GM23248 (cell line): ENCODE results near the gene PDHX. TPM values are rescaled to one million over a fixed set of nuclear protein-coding genes. Genes with fewer than 3 reads are reported as not detected.

Source experiments
- DNase-seq: peaks from one replicate; pipeline ENCODE4 v3.0.0-alpha.2; 2015
- H2AFZ ChIP-seq: fragments of 200-600 bp; sonication (generic); 2 replicates; pipeline ENCODE4 v1.6.1; 2016; ENCODE audit warnings: antibody characterized with exemption
- H3F3A ChIP-seq: fragments of 200-600 bp; sonication (generic); 2 replicates; pipeline ENCODE4 v1.6.1; 2016; ENCODE audit warnings: mild to moderate bottlenecking, antibody characterized with exemption, mixed run types; ENCODE audit not compliant: insufficient read depth
- H3K27ac ChIP-seq: fragments of 200-600 bp; sonication (generic); 2 replicates; pipeline ENCODE4 v1.5.1; 2016; ENCODE audit warnings: mild to moderate bottlenecking
- H3K27me3 ChIP-seq: fragments of 200-600 bp; sonication (generic); replicated peaks from 2 replicates; pipeline ENCODE4 v1.6.1; 2016; ENCODE audit warnings: mild to moderate bottlenecking; ENCODE audit not compliant: insufficient read depth
- H3K36me3 ChIP-seq: fragments of 200-600 bp; sonication (generic); 2 replicates; pipeline ENCODE4 v1.6.1; 2016; ENCODE audit warnings: low read depth, mild to moderate bottlenecking
- H3K4me1 ChIP-seq: fragments of 200-600 bp; sonication (generic); 2 replicates; pipeline ENCODE4 v1.6.1; 2016; ENCODE audit warnings: mild to moderate bottlenecking; ENCODE audit not compliant: insufficient read depth
- H3K4me2 ChIP-seq: fragments of 200-600 bp; sonication (generic); one replicate; pipeline ENCODE4 v1.6.1; 2016; ENCODE audit warnings: mild to moderate bottlenecking; ENCODE audit not compliant: unreplicated experiment
- H3K4me3 ChIP-seq: fragments of 200-600 bp; sonication (generic); 2 replicates; pipeline ENCODE4 v1.5.1; 2016; ENCODE audit warnings: mild to moderate bottlenecking
- H3K79me2 ChIP-seq: fragments of 200-600 bp; sonication (generic); 2 replicates; pipeline ENCODE4 v1.6.1; 2016; ENCODE audit warnings: mild to moderate bottlenecking; ENCODE audit not compliant: insufficient read depth
- H3K9ac ChIP-seq: fragments of 200-600 bp; sonication (generic); 2 replicates; pipeline ENCODE4 v1.6.1; 2016; ENCODE audit warnings: mild to moderate bottlenecking
- H3K9me2 ChIP-seq: fragments of 200-600 bp; sonication (generic); 2 replicates; pipeline ENCODE4 v1.6.1; 2016; ENCODE audit warnings: mixed run types, mild to moderate bottlenecking, moderate library complexity; ENCODE audit not compliant: insufficient read depth
- H3K9me3 ChIP-seq: fragments of 200-600 bp; sonication (generic); one replicate; pipeline ENCODE4 v1.6.1; 2017; ENCODE audit warnings: low read depth
- H4K20me1 ChIP-seq: fragments of 200-600 bp; sonication (generic); 2 replicates; pipeline ENCODE4 v1.6.0; 2016; ENCODE audit not compliant: insufficient read depth
- EZH2 ChIP-seq: fragments of 200-600 bp; sonication (generic); IDR thresholded peaks from 2 replicates; pipeline ENCODE4 v1.6.1; 2018; ENCODE audit warnings: antibody characterized with exemption, mild to moderate bottlenecking; ENCODE audit not compliant: insufficient read depth, poor library complexity, severe bottlenecking
- EZH2phosphoT487 ChIP-seq: fragments of 200-600 bp; sonication (generic); IDR thresholded peaks from 2 replicates; pipeline ENCODE4 v1.6.1; 2018; ENCODE audit warnings: antibody characterized with exemption, moderate library complexity, mild to moderate bottlenecking, low read depth; ENCODE audit not compliant: insufficient read depth
- WGBS, 2 experiments: methylation state at CpG; one replicate each; pipeline ENCODE4 v1.1.6; 2015 to 2017; ENCODE audit warnings: low lambda C conversion rate in 2 of 2, low coverage in 1 of 2; ENCODE audit errors: missing lambda C conversion rate in 2 of 2; 5-methylcytosine and 5-hydroxymethylcytosine counted together
- in situ Hi-C: fragments of 300-500 bp; cut with MboI; formaldehyde crosslinking; loops from 2 replicates; pipeline ENCODE4 v1.15.0; 2020
- polyA plus RNA-seq: library from polyadenylated mRNA; unstranded; fragments of >200 nt; fragmentation: Nextera tagmentation; extraction: Ambion mirVana; gene quantifications from 2 replicates; pipeline ENCODE4 v1.2.1, GENCODE V29; 2016
- total RNA-seq: library from RNA; depleted of rRNA; stranded (reverse); fragments of >200 nt; shearing (Covaris generic); gene quantifications from 2 replicates; pipeline ENCODE4 v1.2.3, GENCODE V29; 2014

PDHX gene
- total and polyA plus RNA-seq, 2 experiments from 2014 or later: 36.1 to 40.1 TPM

GRCh38 chr11:35034401-35034800 is 118.0 kb downstream of the PDHX start:
- H3K79me2 ChIP-seq: no peaks in the 10 kb centered on the region
- no peaks in the 10 kb centered on the region for H4K20me1 ChIP-seq
- H3K27me3 ChIP-seq: no peaks in the 10 kb centered on the region
- TF ChIP-seq EZH2phosphoT487 (no peak), EZH2 (no peak)
- no peaks in the 10 kb centered on the region for H3K36me3 ChIP-seq
- no peak overlapping the region for H3K4me3 ChIP-seq
- no peak overlapping the region for H3K9ac ChIP-seq
- DNase-seq: no peak
- H3K9me3 ChIP-seq: no peaks in the 10 kb centered on the region
- in situ Hi-C loops: no loop called here
- H3K4me1 ChIP-seq: peaks cover 57% of the 10 kb centered on the region
- WGBS, 2 experiments: 98 to 100% methylated on average over 3 of the region's 3 CpGs
- peaks cover 7% of the 10 kb centered on the region; the same call in 1 of the 2 replicates for H3K9me2 ChIP-seq
- H3K4me2 ChIP-seq: no peak overlapping the region
- no peak overlapping the region for H2AFZ ChIP-seq
- peaks cover 45% of the 10 kb centered on the region for H3F3A ChIP-seq
- no peak overlapping the region for H3K27ac ChIP-seq

- DNase-seq: peak; percentile 94
- Histone ChIP-seq H3K9ac (peak overlapping the region; percentile 18; the same call in 1 of the 2 replicates), H3K4me1 (peaks cover 58% of the 10 kb centered on the region), H3K79me2 (no peaks in the 10 kb centered on the region), H3K36me3 (no peaks in the 10 kb centered on the region), H3K9me2 (peaks cover 7% of the 10 kb centered on the region; the same call in 1 of the 2 replicates), H3K9me3 (no peaks in the 10 kb centered on the region), H3K4me3 (no peak overlapping the region), H3F3A (peaks cover 47% of the 10 kb centered on the region), H3K27ac (peak overlapping the region; percentile 50), H2AFZ (no peak overlapping the region), H4K20me1 (no peaks in the 10 kb centered on the region), H3K27me3 (no peaks in the 10 kb centered on the region), H3K4me2 (peak overlapping the region; percentile 52)
- TF ChIP-seq EZH2phosphoT487 (peak; percentile 84), EZH2 (no peak)
- WGBS, 2 experiments: 44 to 52% methylated on average over 3 of the region's 3 CpGs
- in situ Hi-C loops: no loop called here
Measured at GRCh38 chr11:35035894-35036408, 119.5 kb downstream of the PDHX start.

- Histone ChIP-seq H3K4me2 (peak overlapping the region; percentile 26), H3K27me3 (no peaks in the 10 kb centered on the region), H3K79me2 (no peaks in the 10 kb centered on the region), H4K20me1 (no peaks in the 10 kb centered on the region), H3F3A (peaks cover 42% of the 10 kb centered on the region), H3K9me2 (peaks cover 7% of the 10 kb centered on the region; the same call in 1 of the 2 replicates), H3K36me3 (no peaks in the 10 kb centered on the region), H3K4me3 (no peak overlapping the region), H3K4me1 (peaks cover 51% of the 10 kb centered on the region), H3K27ac (peak overlapping the region; percentile 50), H3K9ac (peak overlapping the region; percentile 18; the same call in 1 of the 2 replicates), H3K9me3 (no peaks in the 10 kb centered on the region), H2AFZ (no peak overlapping the region)
- in situ Hi-C loops: no loop called here
- no peak for TF ChIP-seq EZH2phosphoT487
- no peak for TF ChIP-seq EZH2
- no peak for DNase-seq
- WGBS, 2 experiments: 37 to 54% methylated on average over 3 of the region's 3 CpGs
Measured at GRCh38 chr11:35036639-35037038, 120.2 kb downstream of the PDHX start.

GRCh38 chr11:35038211-35038928 is 122.0 kb downstream of the PDHX start:
- no peak overlapping the region for H3K4me3 ChIP-seq
- H3K27ac ChIP-seq: no peak overlapping the region
- H2AFZ ChIP-seq: no peak overlapping the region
- peaks cover 42% of the 10 kb centered on the region for H3K4me1 ChIP-seq
- H3K79me2 ChIP-seq: no peaks in the 10 kb centered on the region
- H3K9me2 ChIP-seq: peaks cover 7% of the 10 kb centered on the region; the same call in 1 of the 2 replicates
- in situ Hi-C loops: no loop called here
- peaks cover 31% of the 10 kb centered on the region for H3F3A ChIP-seq
- no peak for TF ChIP-seq EZH2
- no peak for TF ChIP-seq EZH2phosphoT487
- H3K9ac ChIP-seq: no peak overlapping the region
- WGBS, 2 experiments: 80% methylated on average over 5 of the region's 5 CpGs
- no peaks in the 10 kb centered on the region for H4K20me1 ChIP-seq
- no peaks in the 10 kb centered on the region for H3K27me3 ChIP-seq
- H3K4me2 ChIP-seq: no peak overlapping the region
- no peaks in the 10 kb centered on the region for H3K9me3 ChIP-seq
- no peaks in the 10 kb centered on the region for H3K36me3 ChIP-seq
- DNase-seq: no peak
